Astrocyte of the cerebellum (primary cell): ENCODE measurements around the gene NDUFS4.
"Not testable (repeated sequence)": the region's sequence is repeated elsewhere in the genome, so short reads cannot be mapped to it uniquely, and the experiment has no call there.

Experiments used
- DNase-seq: peaks from one replicate; pipeline ENCODE4 v3.0.0-alpha.2; 2011; ENCODE audit warnings: low read depth
- H3K4me3 ChIP-seq: 2 replicates; pipeline ENCODE4 v1.5.1; 2011; ENCODE audit warnings: mild to moderate bottlenecking, low read depth, low read length, moderate library complexity
- in situ Hi-C: cut with HindIII; loops from 2 replicates; pipeline ENCODE4 v1.10.0; 2017; ENCODE audit warnings: low sequenced_read_pairs
- TF ChIP-seq, protein P1 (sequence below): IDR thresholded peaks from 2 replicates; pipeline ENCODE4 v1.5.1; 2012; ENCODE audit warnings: low read length, low read depth, moderate library complexity, mild to moderate bottlenecking; ENCODE audit errors: missing control alignments

The NDUFS4 gene

DNA sequence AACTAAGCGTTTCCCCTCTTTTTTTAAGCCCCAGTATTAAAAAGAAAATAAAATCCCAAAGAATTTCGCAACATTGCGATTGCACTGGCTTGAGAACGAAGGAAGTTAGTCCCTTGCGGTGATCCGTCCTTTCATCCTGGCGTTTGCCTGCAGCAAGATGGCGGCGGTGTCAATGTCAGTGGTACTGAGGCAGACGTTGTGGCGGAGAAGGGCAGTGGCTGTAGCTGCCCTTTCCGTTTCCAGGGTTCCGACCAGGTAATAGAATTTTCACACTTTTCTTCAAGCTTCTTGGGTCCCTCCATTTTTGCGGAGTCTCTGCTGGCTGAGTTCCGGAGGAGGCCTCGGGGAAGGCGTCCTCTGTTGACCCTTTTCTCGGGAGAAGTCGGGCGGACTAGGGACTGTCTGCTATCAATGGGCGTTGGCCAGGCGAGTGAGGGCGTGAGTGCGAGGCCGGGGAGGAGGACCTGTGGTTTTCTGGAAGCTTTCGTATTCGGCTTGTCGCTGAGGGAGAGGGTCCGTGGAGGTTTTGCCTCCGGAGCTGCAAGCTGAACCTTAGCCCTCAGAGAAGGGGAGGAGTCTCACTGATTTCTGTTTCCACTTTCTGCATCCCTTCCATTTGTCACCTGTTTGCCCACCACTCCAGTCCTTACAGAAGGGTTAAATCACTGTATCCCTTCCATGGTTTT, at the start of gene NDUFS4:
TSS of gene NDUFS4 (plus strand) at position 134 of the 686 bp plus-strand sequence. CDS start at position 158, 24 bp downstream.
- peak; percentile 90 for DNase-seq
- TF ChIP-seq, protein P1, sequence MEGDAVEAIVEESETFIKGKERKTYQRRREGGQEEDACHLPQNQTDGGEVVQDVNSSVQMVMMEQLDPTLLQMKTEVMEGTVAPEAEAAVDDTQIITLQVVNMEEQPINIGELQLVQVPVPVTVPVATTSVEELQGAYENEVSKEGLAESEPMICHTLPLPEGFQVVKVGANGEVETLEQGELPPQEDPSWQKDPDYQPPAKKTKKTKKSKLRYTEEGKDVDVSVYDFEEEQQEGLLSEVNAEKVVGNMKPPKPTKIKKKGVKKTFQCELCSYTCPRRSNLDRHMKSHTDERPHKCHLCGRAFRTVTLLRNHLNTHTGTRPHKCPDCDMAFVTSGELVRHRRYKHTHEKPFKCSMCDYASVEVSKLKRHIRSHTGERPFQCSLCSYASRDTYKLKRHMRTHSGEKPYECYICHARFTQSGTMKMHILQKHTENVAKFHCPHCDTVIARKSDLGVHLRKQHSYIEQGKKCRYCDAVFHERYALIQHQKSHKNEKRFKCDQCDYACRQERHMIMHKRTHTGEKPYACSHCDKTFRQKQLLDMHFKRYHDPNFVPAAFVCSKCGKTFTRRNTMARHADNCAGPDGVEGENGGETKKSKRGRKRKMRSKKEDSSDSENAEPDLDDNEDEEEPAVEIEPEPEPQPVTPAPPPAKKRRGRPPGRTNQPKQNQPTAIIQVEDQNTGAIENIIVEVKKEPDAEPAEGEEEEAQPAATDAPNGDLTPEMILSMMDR, result no peak
- peak within 1 kb of the TSS; percentile 96 for H3K4me3 ChIP-seq
- in situ Hi-C loops, result no loop called here

DNA sequence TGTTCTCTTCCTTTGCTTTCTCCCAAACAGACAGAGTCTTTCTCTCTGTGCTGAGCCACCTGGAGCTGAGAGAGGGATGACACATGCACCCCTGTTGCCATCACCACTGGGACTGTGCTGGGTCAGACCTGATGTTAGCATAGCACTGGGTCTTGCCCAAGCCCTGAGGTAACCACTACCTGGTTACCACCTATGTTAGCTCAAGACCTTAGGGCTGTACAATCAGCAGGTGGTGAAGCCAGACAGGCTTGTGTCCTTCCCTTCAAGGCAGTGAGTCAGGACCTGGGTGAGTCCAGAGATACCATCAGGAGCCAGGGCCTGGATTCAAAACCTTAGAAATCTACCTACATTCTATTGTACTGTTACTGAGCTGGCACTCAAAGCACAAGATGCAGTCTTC, 47.9 kb upstream of the NDUFS4 start:
- DNase-seq, result no peak
- in situ Hi-C loops, result no loop called here
- no peak overlapping the region for H3K4me3 ChIP-seq
- TF ChIP-seq, protein P1, result no peak

DNA sequence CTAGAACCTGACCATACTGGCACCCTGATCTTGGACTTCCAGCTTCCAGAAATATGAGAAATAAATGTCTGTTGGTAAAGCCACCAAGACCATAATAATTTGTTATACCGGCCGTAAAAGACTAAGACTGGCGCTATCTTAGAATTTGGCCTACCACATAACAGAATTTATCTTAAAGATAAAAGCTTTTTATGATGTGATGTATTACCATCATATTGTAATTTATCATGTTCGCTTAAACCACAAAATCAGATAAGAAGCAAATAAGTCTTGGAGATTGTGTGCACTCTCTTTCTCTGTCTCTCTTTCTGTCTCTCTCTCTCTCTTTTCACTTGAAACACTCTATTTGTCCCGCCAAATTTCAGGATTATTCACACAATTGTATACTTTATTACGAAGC, 44.5 kb upstream of the NDUFS4 start:
- in situ Hi-C loops, result no loop called here
- no peak overlapping the region for H3K4me3 ChIP-seq
- TF ChIP-seq, protein P1, result no peak
- no peak for DNase-seq

DNA sequence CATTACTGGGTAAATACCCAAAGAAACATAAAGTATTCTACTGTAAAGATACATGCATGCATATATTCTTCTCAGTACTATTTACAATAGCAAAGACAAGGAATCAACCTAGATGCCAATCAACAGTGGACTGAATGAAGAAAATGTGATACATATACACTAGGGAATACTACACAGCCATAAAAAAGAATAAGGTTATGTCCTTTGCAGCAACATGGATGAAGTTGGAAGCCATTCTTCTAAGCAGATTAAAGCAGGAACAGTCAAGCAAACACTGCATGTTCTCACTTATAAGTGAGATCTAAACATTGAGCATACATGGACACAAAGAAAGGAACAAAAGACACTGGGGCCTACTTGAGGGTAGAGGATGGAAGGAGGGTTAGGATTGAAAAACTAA, 39.6 kb upstream of the NDUFS4 start:
- H3K4me3 ChIP-seq, result no peak overlapping the region
- in situ Hi-C loops, result no loop called here
- TF ChIP-seq, protein P1, result no peak
- DNase-seq, result no peak

DNA sequence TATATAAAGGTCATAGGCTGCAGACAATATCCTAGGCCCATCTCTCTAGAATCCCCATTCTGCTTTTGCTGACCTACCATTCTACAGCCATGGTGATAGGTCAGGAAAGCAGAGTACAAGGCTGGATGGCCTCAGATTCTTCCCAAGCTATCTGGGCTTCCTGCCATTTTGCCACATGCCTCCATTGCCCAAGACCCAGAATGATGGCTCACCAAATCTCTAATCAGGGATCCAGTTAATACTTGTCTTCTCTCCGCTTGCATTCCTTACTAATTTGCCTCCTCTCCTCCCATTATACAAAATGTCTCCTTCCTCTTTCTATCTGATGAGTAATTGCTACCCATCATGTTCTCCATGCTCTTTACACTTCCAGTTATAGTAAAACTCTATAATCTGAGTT, 22.7 kb upstream of the NDUFS4 start:
- in situ Hi-C loops, result no loop called here
- no peak for DNase-seq
- TF ChIP-seq, protein P1, result no peak

DNA sequence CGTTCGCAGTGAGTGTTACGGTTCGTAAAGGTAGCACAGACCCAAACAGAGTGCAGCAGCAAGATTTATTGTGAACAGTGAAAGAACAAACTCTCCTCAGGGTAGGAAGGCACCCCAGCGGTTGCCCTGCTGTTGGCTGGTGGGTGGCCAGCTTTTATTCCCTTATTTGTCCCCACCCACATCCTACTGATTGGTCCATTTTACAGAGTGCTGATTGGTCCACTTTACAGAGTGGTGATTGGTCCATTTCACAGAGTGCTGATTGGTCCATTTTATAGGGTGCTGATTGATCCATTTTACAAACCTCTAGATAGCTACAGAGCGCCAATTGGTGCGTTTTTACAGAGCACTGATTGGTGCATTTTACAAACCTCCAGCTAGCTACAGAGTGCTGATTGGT, 19.7 kb upstream of the NDUFS4 start:
- H3K4me3 ChIP-seq, in situ Hi-C loops, DNase-seq: not testable (repeated sequence)

More for the DNA sequence above, 22.7 kb upstream of the NDUFS4 start:
- H3K4me3 ChIP-seq, result no peak overlapping the region

DNA sequence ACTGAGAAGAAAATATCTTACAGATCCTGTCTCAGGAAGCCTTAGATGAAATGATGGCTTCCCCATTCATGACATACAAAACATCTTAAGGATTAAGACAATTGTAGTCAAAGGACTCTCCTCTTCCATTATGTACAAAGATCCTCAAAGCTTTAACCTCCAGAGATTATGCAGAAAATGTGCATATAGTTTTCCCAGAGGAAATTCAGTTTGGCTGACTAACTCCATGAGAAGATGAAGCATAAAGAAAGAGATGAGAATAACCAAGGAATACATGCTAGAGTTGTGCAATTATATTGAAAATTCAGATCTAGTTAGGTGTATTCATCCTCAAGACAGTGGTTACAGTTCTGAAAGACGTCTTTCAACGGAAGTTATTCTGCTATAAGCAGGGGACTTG, 18.6 kb upstream of the NDUFS4 start:
- TF ChIP-seq, protein P1, result no peak
- no peak overlapping the region for H3K4me3 ChIP-seq
- in situ Hi-C loops, result no loop called here
- DNase-seq, result no peak
